GM13976 (cell line): Measurements from ENCODE around the gene MBIP.

ENCODE experiments used
- DNase-seq: peaks from one replicate; pipeline ENCODE4 v3.0.0; 2012; ENCODE audit warnings: low spot score
- CTCF ChIP-seq: IDR thresholded peaks from 2 replicates; pipeline ENCODE4 v1.5.1; 2012; ENCODE audit warnings: borderline replicate concordance, mild to moderate bottlenecking; ENCODE audit not compliant: insufficient read depth; ENCODE audit errors: extremely low read depth, missing control alignments, control extremely low read depth
- in situ Hi-C: fragments of 300-500 bp; cut with MboI; formaldehyde crosslinking; loops from one replicate; pipeline ENCODE4 v1.12.0; 2022; ENCODE audit warnings: low sequenced_read_pairs, mixed read lengths, inconsistent platforms; ENCODE audit not compliant: unreplicated experiment

MBIP gene

DNA sequence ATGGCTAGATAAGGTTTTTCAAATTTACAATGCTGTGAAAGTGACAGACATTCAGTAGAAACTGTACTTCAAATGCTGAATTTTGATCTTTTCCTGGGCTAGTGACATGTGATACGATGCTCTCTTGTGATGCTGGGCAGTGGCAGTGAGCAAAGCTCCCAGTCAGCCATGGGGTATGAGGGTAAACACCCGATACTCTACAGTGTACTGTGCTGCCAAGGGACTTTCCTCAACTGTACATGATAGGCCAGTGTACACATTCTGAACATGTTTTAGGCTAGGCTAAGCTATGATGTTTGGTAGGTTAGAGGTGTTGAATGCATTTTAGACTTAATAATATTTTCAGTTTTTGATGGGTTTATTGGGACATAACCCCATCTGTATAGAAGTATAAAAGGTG is 17.6 kb downstream of the MBIP start:
- no peak for DNase-seq
- no peak for TF ChIP-seq CTCF
- in situ Hi-C loops, result no loop called here

- in situ Hi-C loops, result no loop called here
- no peak for TF ChIP-seq CTCF
- DNase-seq, result no peak
Measured at GRCh38 chr14:36301159-36301558, 19.3 kb downstream of the MBIP start.

DNA sequence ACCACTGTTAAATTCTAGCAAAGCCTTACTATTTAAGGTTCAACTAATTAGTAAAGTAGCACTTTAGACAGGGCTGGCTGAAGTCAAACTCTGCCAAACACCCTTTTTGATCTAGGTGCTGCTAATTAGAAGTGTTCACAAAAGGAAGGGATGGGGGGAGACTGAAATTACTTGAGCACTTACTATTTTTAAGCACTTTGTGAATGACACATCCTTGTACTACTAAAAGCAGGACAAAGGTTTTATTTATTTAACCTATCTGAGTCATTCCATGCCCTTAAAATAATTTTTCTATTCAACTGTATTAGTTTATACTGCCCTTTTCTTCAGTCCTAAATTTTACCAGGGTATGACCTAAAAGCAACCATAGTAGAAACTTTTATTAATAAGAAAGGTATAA is 20.1 kb downstream of the MBIP start:
- in situ Hi-C loops, result no loop called here
- TF ChIP-seq CTCF, result no peak
- peak; percentile 5 for DNase-seq

- DNase-seq, result no peak
- in situ Hi-C loops, result no loop called here
- TF ChIP-seq CTCF, result no peak
Measured at GRCh38 chr14:36295642-36296627, 24.5 kb downstream of the MBIP start.

- DNase-seq, result no peak
- no peak for TF ChIP-seq CTCF
- in situ Hi-C loops, result no loop called here
Measured at GRCh38 chr14:36294543-36294942, 25.9 kb downstream of the MBIP start.

DNA sequence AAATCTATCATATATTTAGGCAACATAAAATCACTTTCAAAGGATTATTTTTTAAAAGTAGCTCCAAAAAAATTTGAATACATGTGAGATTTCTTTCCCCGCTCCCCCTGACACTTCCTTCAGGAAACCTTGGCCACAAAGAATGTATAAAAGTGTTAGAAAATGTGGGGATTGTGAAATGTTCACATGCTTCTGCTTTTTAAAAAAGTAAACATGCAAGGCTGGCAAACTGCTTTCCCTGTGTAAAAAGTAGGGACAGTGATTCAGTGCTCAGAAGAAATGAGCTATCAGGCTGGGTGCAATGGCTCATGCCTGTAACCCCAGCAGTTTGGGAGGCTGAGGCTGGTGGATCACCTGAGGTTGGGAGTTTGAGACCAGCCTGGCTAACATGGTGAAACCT is 26.6 kb downstream of the MBIP start:
- in situ Hi-C loops, result no loop called here
- TF ChIP-seq CTCF, result no peak
- no peak for DNase-seq
